SK-N-SH treated with all-trans-retinoic acid at 6 μM for 48 hours (cell line): ENCODE data around the gene RASL12.
"Not testable (repeated sequence)": the region's sequence is repeated elsewhere in the genome, so short reads cannot be mapped to it uniquely, and the experiment has no call there.

Source experiments
- ATAC-seq: fragments of 200-7000 bp; cut with Tn5 transposase; 3 replicates; pipeline ENCODE4 v1.9.1; 2020; ENCODE audit warnings: mild to moderate bottlenecking, moderate library complexity
- ARNTL ChIP-seq: fragments of 450-650 bp; formaldehyde crosslinking; IDR thresholded peaks from 2 replicates; pipeline ENCODE4 v1.5.0; 2020; ENCODE audit warnings: low read depth, mild to moderate bottlenecking, moderate library complexity, borderline replicate concordance
- BACH2 ChIP-seq: fragments of 250-450 bp; sonication (Bioruptor Pico); IDR thresholded peaks from 2 replicates; pipeline ENCODE4 v1.9.0; 2021; ENCODE audit warnings: mild to moderate bottlenecking, borderline replicate concordance
- CREB5 ChIP-seq: fragments of 250-450 bp; sonication (Bioruptor Pico); IDR thresholded peaks from 2 replicates; pipeline ENCODE4 v1.5.1; 2020; ENCODE audit warnings: low read depth, mild to moderate bottlenecking, moderate library complexity
- CSDC2 ChIP-seq: fragments of 250-450 bp; sonication (Bioruptor Pico); IDR thresholded peaks from 2 replicates; pipeline ENCODE4 v1.5.0; 2020; ENCODE audit warnings: mild to moderate bottlenecking, moderate library complexity
- CSRNP3 ChIP-seq: fragments of 250-450 bp; sonication (Bioruptor Pico); IDR thresholded peaks from 2 replicates; pipeline ENCODE4 v1.5.1; 2021; ENCODE audit warnings: mild to moderate bottlenecking, moderate library complexity
- ESRRG ChIP-seq: fragments of 250-450 bp; sonication (Bioruptor Pico); IDR thresholded peaks from 2 replicates; pipeline ENCODE4 v1.6.1; 2021; ENCODE audit warnings: mild to moderate bottlenecking
- GLIS3 ChIP-seq: fragments of 250-450 bp; sonication (Bioruptor Pico); IDR thresholded peaks from 2 replicates; pipeline ENCODE4 v1.5.0; 2020; ENCODE audit warnings: mild to moderate bottlenecking, moderate library complexity
- ISL1 ChIP-seq: fragments of 250-450 bp; sonication (Bioruptor Pico); IDR thresholded peaks from 2 replicates; pipeline ENCODE4 v2.1.2; 2022; ENCODE audit warnings: mild to moderate bottlenecking, moderate library complexity
- OSR1 ChIP-seq: fragments of 250-450 bp; sonication (Bioruptor Pico); IDR thresholded peaks from 2 replicates; pipeline ENCODE4 v1.8.0; 2022; ENCODE audit warnings: moderate library complexity, mild to moderate bottlenecking, inconsistent platforms
- POU6F1 ChIP-seq: fragments of 250-450 bp; sonication (Bioruptor Pico); IDR thresholded peaks from 2 replicates; pipeline ENCODE4 v1.8.0; 2021; ENCODE audit warnings: low read depth, mild to moderate bottlenecking, moderate library complexity, borderline replicate concordance
- RARB ChIP-seq: fragments of 250-450 bp; sonication (Bioruptor Pico); IDR thresholded peaks from 2 replicates; pipeline ENCODE4 v1.8.0; 2021; ENCODE audit warnings: mild to moderate bottlenecking, moderate library complexity
- TCF4 ChIP-seq: fragments of 250-450 bp; sonication (Bioruptor Pico); IDR thresholded peaks from 2 replicates; pipeline ENCODE4 v1.8.0; 2021; ENCODE audit warnings: mild to moderate bottlenecking, moderate library complexity, borderline replicate concordance
- TOX ChIP-seq: fragments of 250-450 bp; sonication (Bioruptor Pico); IDR thresholded peaks from 2 replicates; pipeline ENCODE4 v1.8.0; 2021; ENCODE audit warnings: mild to moderate bottlenecking, moderate library complexity, borderline replicate concordance
- ZC3H10 ChIP-seq: fragments of 250-450 bp; sonication (Bioruptor Pico); IDR thresholded peaks from 2 replicates; pipeline ENCODE4 v1.5.1; 2021; ENCODE audit warnings: mild to moderate bottlenecking, moderate library complexity
- ZFP3 ChIP-seq: fragments of 250-450 bp; sonication (Bioruptor Pico); IDR thresholded peaks from 2 replicates; pipeline ENCODE4 v1.5.0; 2020; ENCODE audit warnings: mild to moderate bottlenecking, moderate library complexity
- ZFP30 ChIP-seq: fragments of 450-650 bp; formaldehyde crosslinking; IDR thresholded peaks from 2 replicates; pipeline ENCODE4 v1.5.0; 2022; ENCODE audit warnings: mild to moderate bottlenecking, moderate library complexity
- ZNF565 ChIP-seq: fragments of 450-650 bp; formaldehyde crosslinking; conservative IDR thresholded peaks from 2 replicates; pipeline ENCODE4 v1.5.0; 2020; ENCODE audit warnings: low read depth, mild to moderate bottlenecking, moderate library complexity
- ZNF70 ChIP-seq: fragments of 450-650 bp; formaldehyde crosslinking; IDR thresholded peaks from 2 replicates; pipeline ENCODE4 v1.5.0; 2020; ENCODE audit warnings: mild to moderate bottlenecking, moderate library complexity
- ZNF8 ChIP-seq: fragments of 450-650 bp; formaldehyde crosslinking; IDR thresholded peaks from 2 replicates; pipeline ENCODE4 v1.5.0; 2020; ENCODE audit warnings: mild to moderate bottlenecking, moderate library complexity
- TF ChIP-seq, protein P1 (sequence below): fragments of 250-450 bp; sonication (Bioruptor Pico); IDR thresholded peaks from 2 replicates; pipeline ENCODE4 v1.8.0; 2020; ENCODE audit warnings: mild to moderate bottlenecking, moderate library complexity, borderline replicate concordance
- TF ChIP-seq, protein P2 (sequence below): fragments of 250-450 bp; sonication (Bioruptor Pico); IDR thresholded peaks from 2 replicates; pipeline ENCODE4 v1.5.0; 2020; ENCODE audit warnings: mild to moderate bottlenecking, moderate library complexity

Gene RASL12

GRCh38 chr15:65100442-65100841, 32.7 kb upstream of the RASL12 start:
- no peak for ATAC-seq
- TF ChIP-seq ZNF70 (CRISPR knock-in tag) (no peak), BACH2 (CRISPR knock-in tag) (no peak), CSRNP3 (CRISPR knock-in tag) (no peak), CSDC2 (CRISPR knock-in tag) (no peak), ZNF565 (CRISPR knock-in tag) (no peak), RARB (CRISPR knock-in tag) (no peak), ESRRG (CRISPR knock-in tag) (no peak), TOX (no peak), ZNF8 (CRISPR knock-in tag) (no peak), ZFP3 (no peak), CREB5 (CRISPR knock-in tag) (no peak), ZC3H10 (no peak), ISL1 (CRISPR knock-in tag) (no peak), OSR1 (CRISPR knock-in tag) (no peak), GLIS3 (CRISPR knock-in tag) (no peak), TCF4 (CRISPR knock-in tag) (no peak)
- TF ChIP-seq, protein P1, sequence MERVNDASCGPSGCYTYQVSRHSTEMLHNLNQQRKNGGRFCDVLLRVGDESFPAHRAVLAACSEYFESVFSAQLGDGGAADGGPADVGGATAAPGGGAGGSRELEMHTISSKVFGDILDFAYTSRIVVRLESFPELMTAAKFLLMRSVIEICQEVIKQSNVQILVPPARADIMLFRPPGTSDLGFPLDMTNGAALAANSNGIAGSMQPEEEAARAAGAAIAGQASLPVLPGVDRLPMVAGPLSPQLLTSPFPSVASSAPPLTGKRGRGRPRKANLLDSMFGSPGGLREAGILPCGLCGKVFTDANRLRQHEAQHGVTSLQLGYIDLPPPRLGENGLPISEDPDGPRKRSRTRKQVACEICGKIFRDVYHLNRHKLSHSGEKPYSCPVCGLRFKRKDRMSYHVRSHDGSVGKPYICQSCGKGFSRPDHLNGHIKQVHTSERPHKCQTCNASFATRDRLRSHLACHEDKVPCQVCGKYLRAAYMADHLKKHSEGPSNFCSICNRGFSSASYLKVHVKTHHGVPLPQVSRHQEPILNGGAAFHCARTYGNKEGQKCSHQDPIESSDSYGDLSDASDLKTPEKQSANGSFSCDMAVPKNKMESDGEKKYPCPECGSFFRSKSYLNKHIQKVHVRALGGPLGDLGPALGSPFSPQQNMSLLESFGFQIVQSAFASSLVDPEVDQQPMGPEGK (CRISPR knock-in tag) = no peak
- TF ChIP-seq, protein P2, sequence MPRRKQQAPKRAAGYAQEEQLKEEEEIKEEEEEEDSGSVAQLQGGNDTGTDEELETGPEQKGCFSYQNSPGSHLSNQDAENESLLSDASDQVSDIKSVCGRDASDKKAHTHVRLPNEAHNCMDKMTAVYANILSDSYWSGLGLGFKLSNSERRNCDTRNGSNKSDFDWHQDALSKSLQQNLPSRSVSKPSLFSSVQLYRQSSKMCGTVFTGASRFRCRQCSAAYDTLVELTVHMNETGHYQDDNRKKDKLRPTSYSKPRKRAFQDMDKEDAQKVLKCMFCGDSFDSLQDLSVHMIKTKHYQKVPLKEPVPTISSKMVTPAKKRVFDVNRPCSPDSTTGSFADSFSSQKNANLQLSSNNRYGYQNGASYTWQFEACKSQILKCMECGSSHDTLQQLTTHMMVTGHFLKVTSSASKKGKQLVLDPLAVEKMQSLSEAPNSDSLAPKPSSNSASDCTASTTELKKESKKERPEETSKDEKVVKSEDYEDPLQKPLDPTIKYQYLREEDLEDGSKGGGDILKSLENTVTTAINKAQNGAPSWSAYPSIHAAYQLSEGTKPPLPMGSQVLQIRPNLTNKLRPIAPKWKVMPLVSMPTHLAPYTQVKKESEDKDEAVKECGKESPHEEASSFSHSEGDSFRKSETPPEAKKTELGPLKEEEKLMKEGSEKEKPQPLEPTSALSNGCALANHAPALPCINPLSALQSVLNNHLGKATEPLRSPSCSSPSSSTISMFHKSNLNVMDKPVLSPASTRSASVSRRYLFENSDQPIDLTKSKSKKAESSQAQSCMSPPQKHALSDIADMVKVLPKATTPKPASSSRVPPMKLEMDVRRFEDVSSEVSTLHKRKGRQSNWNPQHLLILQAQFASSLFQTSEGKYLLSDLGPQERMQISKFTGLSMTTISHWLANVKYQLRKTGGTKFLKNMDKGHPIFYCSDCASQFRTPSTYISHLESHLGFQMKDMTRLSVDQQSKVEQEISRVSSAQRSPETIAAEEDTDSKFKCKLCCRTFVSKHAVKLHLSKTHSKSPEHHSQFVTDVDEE = no peak

DNA sequence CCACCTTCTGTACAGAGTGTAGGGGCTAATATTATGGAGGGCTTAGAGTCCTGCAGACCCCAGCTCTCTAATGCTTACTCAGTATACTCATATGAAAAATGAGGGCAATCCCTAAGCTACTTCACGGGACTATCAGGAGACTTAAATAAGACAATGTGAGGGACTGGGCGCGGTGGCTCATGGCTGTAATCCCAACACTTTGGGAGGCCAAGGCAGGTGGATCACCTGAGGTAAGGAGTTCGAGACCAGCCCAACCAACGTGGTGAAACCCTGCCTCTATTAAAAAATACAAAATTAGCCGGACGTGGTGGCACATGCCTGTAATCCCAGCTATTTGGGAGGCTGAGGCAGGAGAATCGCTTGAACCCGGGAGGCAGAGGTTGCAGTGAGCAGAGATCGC, 32.0 kb upstream of the RASL12 start:
- ATAC-seq = not testable (repeated sequence)

DNA sequence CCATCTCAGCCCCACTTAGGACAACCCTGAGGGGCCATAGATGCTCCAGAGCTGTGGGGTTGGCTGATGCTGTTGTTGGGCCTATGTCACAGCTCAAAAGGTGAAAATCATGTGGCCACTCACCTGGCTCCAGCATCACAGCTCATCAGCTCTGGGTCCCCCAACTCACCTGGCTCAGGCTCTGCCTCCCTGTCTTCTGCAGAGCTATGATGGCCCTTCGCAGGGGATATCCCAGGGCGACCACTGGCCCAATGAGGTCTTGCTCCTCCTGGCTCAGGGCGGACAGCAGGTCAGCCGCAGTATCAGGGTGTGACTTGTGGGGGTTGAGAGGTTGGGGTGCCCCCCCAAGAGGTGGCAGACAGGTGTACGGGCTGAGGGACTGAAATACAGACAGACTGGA, 31.5 kb upstream of the RASL12 start:
- ATAC-seq = no peak
- TF ChIP-seq OSR1 (CRISPR knock-in tag) (no peak), ARNTL (CRISPR knock-in tag) (no peak), ISL1 (CRISPR knock-in tag) (no peak), CSDC2 (CRISPR knock-in tag) (no peak), GLIS3 (CRISPR knock-in tag) (no peak), BACH2 (CRISPR knock-in tag) (no peak), POU6F1 (CRISPR knock-in tag) (no peak), CREB5 (CRISPR knock-in tag) (no peak), ZFP3 (no peak), ZFP30 (CRISPR knock-in tag) (no peak), ZNF8 (CRISPR knock-in tag) (no peak), ZNF565 (CRISPR knock-in tag) (no peak), RARB (CRISPR knock-in tag) (no peak)
- TF ChIP-seq, protein P2 = no peak
- TF ChIP-seq, protein P1 (CRISPR knock-in tag) = no peak
